Activated B cell treated with CpG ODN at 0.5 μM for 24 hours (primary cell): ENCODE data around the gene DIP2C. TPM values are rescaled to one million over a fixed set of nuclear protein-coding genes. Genes with fewer than 3 reads are reported as not detected.
A peak's percentile ranks its signal among the peaks of the same experiment; 100 is the strongest.

Source experiments
- ATAC-seq: fragments of 200-7000 bp; cut with Tn5 transposase; one replicate; pipeline ENCODE4 v1.10.0; 2021; ENCODE audit warnings: low read depth, mild to moderate bottlenecking, moderate library complexity
- CTCF ChIA-PET: fragments of 350-600 bp; sonication (Branson Sonifier 250); formaldehyde crosslinking; loops from one replicate; lab custom pipeline; 2021; ENCODE audit warnings: antibody characterized with exemption; lab: Charles Lee
- POLR2A ChIA-PET: fragments of 350-600 bp; sonication (Branson Sonifier 250); formaldehyde crosslinking; loops from one replicate; lab custom pipeline; 2021; ENCODE audit warnings: antibody characterized with exemption; lab: Charles Lee
- DNase-seq: peaks from one replicate; pipeline ENCODE4 v3.0.0; 2022
- H3K27ac Mint-ChIP-seq: one replicate; pipeline ENCODE4 v1.8.0; 2020; ENCODE audit warnings: mixed read lengths
- H3K27me3 Mint-ChIP-seq: one replicate; pipeline ENCODE4 v1.8.0; 2021; ENCODE audit warnings: mixed read lengths
- H3K36me3 Mint-ChIP-seq: one replicate; pipeline ENCODE4 v1.8.0; 2021; ENCODE audit warnings: low read depth, mixed read lengths
- H3K4me1 Mint-ChIP-seq: one replicate; pipeline ENCODE4 v1.8.0; 2021; ENCODE audit warnings: mixed read lengths
- H3K4me3 Mint-ChIP-seq: one replicate; pipeline ENCODE4 v1.8.0; 2020; ENCODE audit warnings: mild to moderate bottlenecking, mixed read lengths
- H3K9me3 Mint-ChIP-seq: one replicate; pipeline ENCODE4 v1.8.0; 2020; ENCODE audit warnings: mixed read lengths
- intact Hi-C: fragments of 100-400 bp; cut with micrococcal nuclease; formaldehyde crosslinking; loops from one replicate; pipeline ENCODE4 v1.15.1; 2024
- total RNA-seq: library from RNA; stranded (reverse); gene quantifications from 2 replicates; pipeline ENCODE4 v1.2.3, GENCODE V29; 2022
- TF ChIP-seq, protein P1 (sequence below): fragments of 200-600 bp; IDR thresholded peaks from one replicate; pipeline ENCODE4 v1.8.0; 2022; ENCODE audit warnings: antibody characterized with exemption, mild to moderate bottlenecking

Gene DIP2C
- total RNA-seq, 1 donor from 2014 or later, result 0.49 TPM

GRCh38 chr10:320771-321170 lies 368.7 kb downstream of the DIP2C start:
- peaks cover 52% of the 10 kb centered on the region for H3K4me1 Mint-ChIP-seq
- ATAC-seq, result no peak

DNA sequence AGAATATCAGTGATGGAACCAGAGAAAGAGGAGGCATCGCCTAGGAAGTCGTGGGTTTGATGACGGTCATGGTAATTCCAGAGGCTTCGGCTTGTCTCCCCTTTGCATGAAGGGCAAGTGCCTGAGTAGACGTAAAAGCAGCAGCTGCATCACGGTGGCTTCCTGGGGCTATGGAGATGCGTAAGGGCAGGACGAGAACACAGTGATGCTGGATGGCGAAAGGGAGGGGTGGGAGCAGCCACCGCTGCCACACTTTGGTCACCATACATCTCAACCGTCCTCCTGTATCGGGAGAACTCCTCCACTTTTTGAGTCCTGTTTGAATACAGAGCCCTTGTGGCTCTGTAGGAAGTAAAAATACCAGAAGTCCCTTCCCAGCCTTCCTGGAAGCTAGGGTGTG lies 371.5 kb downstream of the DIP2C start:
- peak overlapping the region; percentile 92 for H3K27ac Mint-ChIP-seq
- peaks cover 58% of the 10 kb centered on the region for H3K4me1 Mint-ChIP-seq
- intact Hi-C loops, result loop anchor here (1.0 to 5.0 kb wide), 6 partner anchors 11 to 729 kb away; partner anchors contain the start of gene IDI1
- CTCF ChIA-PET, result interaction anchor here (1.3 to 1.8 kb wide), 2 partner anchors 20 to 39 kb away, joined by 3 to 5 read pairs; no protein-coding TSS in a partner anchor
- H3K4me3 Mint-ChIP-seq, result peak overlapping the region; percentile 71
- POLR2A ChIA-PET, result interaction anchor here (1.2 to 3.5 kb wide), 2 partner anchors 10 to 16 kb away, joined by 5 to 23 read pairs; no protein-coding TSS in a partner anchor
- no peaks in the 10 kb centered on the region for H3K27me3 Mint-ChIP-seq
- H3K9me3 Mint-ChIP-seq, result no peaks in the 10 kb centered on the region
- no peaks in the 10 kb centered on the region for H3K36me3 Mint-ChIP-seq
- TF ChIP-seq, protein P1, sequence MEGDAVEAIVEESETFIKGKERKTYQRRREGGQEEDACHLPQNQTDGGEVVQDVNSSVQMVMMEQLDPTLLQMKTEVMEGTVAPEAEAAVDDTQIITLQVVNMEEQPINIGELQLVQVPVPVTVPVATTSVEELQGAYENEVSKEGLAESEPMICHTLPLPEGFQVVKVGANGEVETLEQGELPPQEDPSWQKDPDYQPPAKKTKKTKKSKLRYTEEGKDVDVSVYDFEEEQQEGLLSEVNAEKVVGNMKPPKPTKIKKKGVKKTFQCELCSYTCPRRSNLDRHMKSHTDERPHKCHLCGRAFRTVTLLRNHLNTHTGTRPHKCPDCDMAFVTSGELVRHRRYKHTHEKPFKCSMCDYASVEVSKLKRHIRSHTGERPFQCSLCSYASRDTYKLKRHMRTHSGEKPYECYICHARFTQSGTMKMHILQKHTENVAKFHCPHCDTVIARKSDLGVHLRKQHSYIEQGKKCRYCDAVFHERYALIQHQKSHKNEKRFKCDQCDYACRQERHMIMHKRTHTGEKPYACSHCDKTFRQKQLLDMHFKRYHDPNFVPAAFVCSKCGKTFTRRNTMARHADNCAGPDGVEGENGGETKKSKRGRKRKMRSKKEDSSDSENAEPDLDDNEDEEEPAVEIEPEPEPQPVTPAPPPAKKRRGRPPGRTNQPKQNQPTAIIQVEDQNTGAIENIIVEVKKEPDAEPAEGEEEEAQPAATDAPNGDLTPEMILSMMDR, result no peak
- DNase-seq (no peak), ATAC-seq (no peak)

More at GRCh38 chr10:320771-321170, 368.7 kb downstream of the DIP2C start:
- ChIA-PET CTCF (no interaction called here), POLR2A (interaction anchor here (0.9 kb wide), 1 partner anchor 12 kb away, joined by 5 read pairs; no protein-coding TSS in a partner anchor)
- H3K9me3 Mint-ChIP-seq, result no peaks in the 10 kb centered on the region
- no peak for DNase-seq
- H3K36me3 Mint-ChIP-seq, result no peaks in the 10 kb centered on the region
- TF ChIP-seq, protein P1, result no peak
- peaks cover 2% of the 10 kb centered on the region for H3K27me3 Mint-ChIP-seq
- intact Hi-C loops, result no loop called here
- no peak overlapping the region for H3K27ac Mint-ChIP-seq
- H3K4me3 Mint-ChIP-seq, result no peak overlapping the region

DNA sequence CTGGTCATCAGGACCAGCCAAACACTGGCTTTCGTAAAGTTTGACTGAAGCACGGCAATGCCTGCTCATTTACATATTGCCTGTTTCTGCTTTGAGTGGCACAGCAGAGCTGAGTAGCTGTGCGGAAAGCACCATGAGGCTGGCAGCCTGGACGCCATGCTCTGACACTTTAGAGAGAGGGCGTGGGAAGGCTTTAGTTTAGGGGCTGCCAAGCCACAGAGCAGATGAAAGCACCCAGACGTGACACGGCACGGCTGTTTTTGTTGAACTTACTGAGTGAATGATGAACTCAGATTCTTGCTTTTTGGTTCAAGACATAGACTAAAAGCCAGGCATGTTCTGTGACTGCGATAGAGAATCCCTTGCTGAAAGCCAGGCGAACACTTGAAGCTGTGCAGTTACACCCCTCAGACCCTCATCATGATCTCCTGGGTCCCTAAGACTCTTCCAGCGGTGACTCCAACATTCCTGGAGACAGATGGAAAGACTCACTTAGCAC lies 372.1 kb downstream of the DIP2C start:
- POLR2A ChIA-PET, result interaction anchor here (1.0 to 3.5 kb wide), 4 partner anchors 10 to 34 kb away, joined by 3 to 23 read pairs (median 5); no protein-coding TSS in a partner anchor
- peak overlapping the region; percentile 92 for H3K27ac Mint-ChIP-seq
- TF ChIP-seq, protein P1, result no peak
- H3K4me1 Mint-ChIP-seq, result peaks cover 64% of the 10 kb centered on the region
- CTCF ChIA-PET, result interaction anchor here (1.0 to 1.8 kb wide), 3 partner anchors 9 to 39 kb away, joined by 3 to 5 read pairs (median 4); no protein-coding TSS in a partner anchor
- ATAC-seq (peak; percentile 99), DNase-seq (peak; percentile 42)
- no peaks in the 10 kb centered on the region for H3K9me3 Mint-ChIP-seq
- intact Hi-C loops, result loop anchor here (1.0 to 5.0 kb wide), 6 partner anchors 10 to 730 kb away; partner anchors contain the start of gene IDI1
- peak overlapping the region; percentile 71 for H3K4me3 Mint-ChIP-seq
- H3K36me3 Mint-ChIP-seq, result no peaks in the 10 kb centered on the region
- no peaks in the 10 kb centered on the region for H3K27me3 Mint-ChIP-seq

DNA sequence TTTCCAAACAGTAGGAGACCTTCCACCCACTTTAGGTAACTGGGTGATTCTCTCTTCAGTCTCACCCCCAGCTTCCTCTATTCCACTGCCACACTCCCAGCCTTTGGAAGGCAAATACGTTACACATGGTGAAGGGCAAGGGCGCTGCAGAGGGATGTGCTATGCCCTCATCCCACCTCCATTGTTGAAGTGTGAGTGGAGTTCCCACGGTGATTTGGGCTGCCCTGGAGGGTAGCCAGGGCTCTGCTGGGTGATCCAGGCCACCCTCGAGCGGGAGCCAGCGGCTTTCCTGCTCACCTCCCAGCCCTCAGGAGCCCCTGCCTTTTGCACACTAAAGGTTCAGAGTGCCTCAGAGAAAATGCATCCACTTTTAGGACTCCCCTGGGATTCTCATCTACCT lies 373.1 kb downstream of the DIP2C start:
- Mint-ChIP-seq H3K4me3 (peak overlapping the region; percentile 2), H3K27ac (peak overlapping the region; percentile 92)
- no peak for ATAC-seq

More for the DNA sequence above, 373.1 kb downstream of the DIP2C start:
- Mint-ChIP-seq H3K27me3 (no peaks in the 10 kb centered on the region), H3K4me1 (peaks cover 74% of the 10 kb centered on the region), H3K36me3 (no peaks in the 10 kb centered on the region), H3K9me3 (no peaks in the 10 kb centered on the region)
- ChIA-PET CTCF (interaction anchor here (1.0 kb wide), 1 partner anchor 8 kb away, joined by 4 read pairs; no protein-coding TSS in a partner anchor), POLR2A (interaction anchor here (1.0 to 3.5 kb wide), 3 partner anchors 9 to 33 kb away, joined by 3 to 23 read pairs (median 5); no protein-coding TSS in a partner anchor)
- intact Hi-C loops, result loop anchor here (2.0 to 5.0 kb wide), 3 partner anchors 34 to 731 kb away; partner anchors contain the start of gene IDI1
- no peak for DNase-seq
- TF ChIP-seq, protein P1, result no peak
